ENCODE results near the gene PHLDB2.

DNA sequence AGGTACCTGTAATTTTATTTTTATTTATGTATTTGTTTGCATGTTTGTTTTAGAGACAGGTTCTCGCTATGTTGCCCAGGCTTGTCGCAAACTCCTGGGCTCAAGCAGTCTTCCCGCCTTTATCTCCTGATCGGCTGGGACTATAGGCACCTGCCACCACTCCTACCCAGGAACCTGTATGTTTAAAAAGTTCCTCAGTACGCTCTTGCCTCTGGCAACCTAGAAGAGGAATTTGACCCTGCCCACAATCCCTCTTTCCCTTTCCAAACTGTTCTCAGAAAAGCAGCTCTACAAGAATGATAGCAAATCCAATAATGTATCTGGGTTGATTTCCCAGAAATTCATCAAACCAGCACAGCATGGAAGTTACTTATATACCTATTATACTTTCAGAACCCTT, 20.9 kb upstream of the PHLDB2 start:
- TF ChIP-seq, protein P1, sequence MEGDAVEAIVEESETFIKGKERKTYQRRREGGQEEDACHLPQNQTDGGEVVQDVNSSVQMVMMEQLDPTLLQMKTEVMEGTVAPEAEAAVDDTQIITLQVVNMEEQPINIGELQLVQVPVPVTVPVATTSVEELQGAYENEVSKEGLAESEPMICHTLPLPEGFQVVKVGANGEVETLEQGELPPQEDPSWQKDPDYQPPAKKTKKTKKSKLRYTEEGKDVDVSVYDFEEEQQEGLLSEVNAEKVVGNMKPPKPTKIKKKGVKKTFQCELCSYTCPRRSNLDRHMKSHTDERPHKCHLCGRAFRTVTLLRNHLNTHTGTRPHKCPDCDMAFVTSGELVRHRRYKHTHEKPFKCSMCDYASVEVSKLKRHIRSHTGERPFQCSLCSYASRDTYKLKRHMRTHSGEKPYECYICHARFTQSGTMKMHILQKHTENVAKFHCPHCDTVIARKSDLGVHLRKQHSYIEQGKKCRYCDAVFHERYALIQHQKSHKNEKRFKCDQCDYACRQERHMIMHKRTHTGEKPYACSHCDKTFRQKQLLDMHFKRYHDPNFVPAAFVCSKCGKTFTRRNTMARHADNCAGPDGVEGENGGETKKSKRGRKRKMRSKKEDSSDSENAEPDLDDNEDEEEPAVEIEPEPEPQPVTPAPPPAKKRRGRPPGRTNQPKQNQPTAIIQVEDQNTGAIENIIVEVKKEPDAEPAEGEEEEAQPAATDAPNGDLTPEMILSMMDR (IDR thresholded peaks at IDR 0.05) = no peak
- TF ChIP-seq POLR2A (IDR thresholded peaks at IDR 0.05) (no peak), POLR2AphosphoS5 (IDR thresholded peaks at IDR 0.05) (no peak)

All from stomach (tissue), 4 donors.